Activated CD8-positive, alpha-beta memory T cell treated with anti-CD3 and anti-CD28 coated beads, Interleukin-2, amount 50 U/mL, for 48 hours (primary cell): ENCODE data around the gene RAB7B.

ENCODE experiments used
- DNase-seq: peaks from one replicate; pipeline ENCODE4 v3.0.0-alpha.2; 2020

RAB7B gene

GRCh38 chr1:205993068-205993467, 10.1 kb downstream of the RAB7B start:
- no peak for DNase-seq

- no peak for DNase-seq
Observed at GRCh38 chr1:205992218-205992882, 10.8 kb downstream of the RAB7B start.

GRCh38 chr1:205991237-205991636, 12.0 kb downstream of the RAB7B start:
- no peak for DNase-seq

- no peak for DNase-seq
Observed at GRCh38 chr1:205990226-205990625, 13.0 kb downstream of the RAB7B start.

GRCh38 chr1:205989786-205990185, 13.4 kb downstream of the RAB7B start:
- no peak for DNase-seq

GRCh38 chr1:205988585-205988995, 14.6 kb downstream of the RAB7B start:
- DNase-seq: no peak

GRCh38 chr1:205986861-205987260, 16.3 kb downstream of the RAB7B start:
- no peak for DNase-seq

GRCh38 chr1:205986292-205986691, 16.9 kb downstream of the RAB7B start:
- DNase-seq: no peak

- no peak for DNase-seq
Observed at GRCh38 chr1:205985330-205986005, 17.7 kb downstream of the RAB7B start.

- no peak for DNase-seq
Observed at GRCh38 chr1:205983925-205984725, 19.1 kb downstream of the RAB7B start.

GRCh38 chr1:205981257-205981656, 21.9 kb downstream of the RAB7B start:
- DNase-seq: no peak

- no peak for DNase-seq
Observed at GRCh38 chr1:205980237-205980870, 22.8 kb downstream of the RAB7B start.

- no peak for DNase-seq
Observed at GRCh38 chr1:205979301-205979700, 23.9 kb downstream of the RAB7B start.

- no peak for DNase-seq
Observed at GRCh38 chr1:205978676-205979075, 24.5 kb downstream of the RAB7B start.

GRCh38 chr1:205977402-205978014, 25.7 kb downstream of the RAB7B start:
- peak; percentile 91 for DNase-seq

GRCh38 chr1:205976708-205977401, 26.3 kb downstream of the RAB7B start:
- no peak for DNase-seq

GRCh38 chr1:205976036-205976435, 27.2 kb downstream of the RAB7B start:
- no peak for DNase-seq

- DNase-seq: no peak
Observed at GRCh38 chr1:205975387-205975998, 27.7 kb downstream of the RAB7B start.

- no peak for DNase-seq
Observed at GRCh38 chr1:205974712-205975111, 28.5 kb downstream of the RAB7B start.

GRCh38 chr1:205973377-205974232, 29.6 kb downstream of the RAB7B start:
- DNase-seq: no peak
